HCT116 (cell line): Measurements from ENCODE around the gene GOLIM4. TPM values are rescaled to one million over a fixed set of nuclear protein-coding genes. Genes with fewer than 3 reads are reported as not detected.

Source experiments
- ATAC-seq: fragments of 200-7000 bp; cut with Tn5 transposase; 2 replicates; pipeline ENCODE4 v1.9.1; 2020; ENCODE audit warnings: mild to moderate bottlenecking, moderate library complexity
- BruUV-seq: library from RNA; stranded (reverse); fragments of 400-500 nt; replicated peaks from 2 replicates; lab custom pipeline; 2021; lab: Mats Ljungman, UMichigan
- CTCF ChIA-PET: fragments of 300-600 bp; sonication (Branson Sonifier 250); formaldehyde crosslinking; loops from one replicate; lab custom pipeline; 2021; ENCODE audit warnings: antibody characterized with exemption; lab: Charles Lee
- POLR2A ChIA-PET: fragments of 300-600, 350-600 bp; sonication (Branson Sonifier 250); formaldehyde crosslinking; loops from one replicate; lab custom pipeline; 2021; ENCODE audit warnings: antibody characterized with exemption; lab: Charles Lee
- RAD21 ChIA-PET, 2 experiments: fragments of 300-600 bp; sonication (Branson Sonifier 250); formaldehyde crosslinking; loops; one replicate each; lab custom pipeline; 2023; ENCODE audit warnings: low total read pairs in 2 of 2; ENCODE audit not compliant: uncharacterized antibody in 2 of 2, unreplicated experiment in 2 of 2, low non-redundant PET in 1 of 2; lab: Charles Lee
- DNase-seq: peaks from one replicate; pipeline ENCODE4 v3.0.0-alpha.2; 2010; ENCODE audit warnings: low read depth, low spot score
- H2AFZ ChIP-seq: fragments of 200-600 bp; shearing (Covaris generic), sonication (generic); 2 replicates; pipeline ENCODE4 v1.6.1; 2017; ENCODE audit warnings: low read depth, mixed run types, mixed read lengths, antibody characterized with exemption, low read length; ENCODE audit not compliant: poor library complexity, severe bottlenecking
- H3K27ac ChIP-seq: 2 replicates; pipeline ENCODE4 v1.5.1; 2012; ENCODE audit warnings: low read depth, low read length
- H3K27me3 ChIP-seq: fragments of 200-600 bp; sonication (generic); 2 replicates; pipeline ENCODE4 v1.6.1; 2016; ENCODE audit warnings: mixed run types, low read length, mixed read lengths; ENCODE audit not compliant: insufficient read depth
- H3K36me3 ChIP-seq, 2 experiments: fragments of 200-500 bp in 1 of 2; fragments of 200-600 bp in 1 of 2; sonication (Bioruptor generic) in 1 of 2; sonication (generic) in 1 of 2; 2 replicates each; pipeline versions ENCODE4 v1.5.1 to v1.6.1; 2014 to 2016; ENCODE audit warnings: low read length in 2 of 2, inconsistent platforms in 1 of 2, mixed read lengths in 1 of 2, mixed run types in 1 of 2; ENCODE audit not compliant: insufficient read depth in 2 of 2, control insufficient read depth in 1 of 2
- H3K4me1 ChIP-seq, 2 experiments: fragments of 200-600 bp in 1 of 2; sonication (generic) in 1 of 2; 2 replicates each; pipeline versions ENCODE4 v1.5.1 to v1.6.1; 2012 to 2017; ENCODE audit warnings: low read length in 2 of 2, inconsistent platforms in 1 of 2, mild to moderate bottlenecking in 1 of 2, mixed read lengths in 1 of 2, mixed run types in 1 of 2, moderate library complexity in 1 of 2; ENCODE audit not compliant: insufficient read depth in 2 of 2, control insufficient read depth in 1 of 2
- H3K4me2 ChIP-seq: fragments of 200-600 bp; sonication (generic); 2 replicates; pipeline ENCODE4 v1.6.1; 2017; ENCODE audit warnings: mixed run types, low read length, mixed read lengths
- H3K4me3 ChIP-seq, 2 experiments: fragments of 200-600 bp in 1 of 2; sonication (generic) in 1 of 2; replicated peaks in 1 of 2; 2 replicates each; pipeline ENCODE4 v1.5.1; 2011 to 2016; ENCODE audit warnings: low read length in 2 of 2, control low read depth in 1 of 2, low read depth in 1 of 2, mild to moderate bottlenecking in 1 of 2, mixed read lengths in 1 of 2, mixed run types in 1 of 2
- H3K79me2 ChIP-seq: fragments of 200-600 bp; sonication (generic); 2 replicates; pipeline ENCODE4 v1.6.1; 2017; ENCODE audit warnings: mild to moderate bottlenecking, mixed run types, low read length, moderate library complexity, mixed read lengths; ENCODE audit not compliant: insufficient read depth
- H3K9ac ChIP-seq: fragments of 200-600 bp; sonication (generic); 2 replicates; pipeline ENCODE4 v1.6.1; 2016; ENCODE audit warnings: low read length, mixed read lengths
- H3K9me2 ChIP-seq: fragments of 200-600 bp; sonication (generic), shearing (Covaris generic); 2 replicates; pipeline ENCODE4 v1.6.1; 2017; ENCODE audit warnings: mixed run types, mild to moderate bottlenecking, moderate library complexity; ENCODE audit not compliant: insufficient read depth
- H3K9me3 ChIP-seq, 2 experiments: fragments of 200-500 bp in 1 of 2; fragments of 200-600 bp in 1 of 2; sonication (Bioruptor generic) in 1 of 2; sonication (generic) in 1 of 2; 2 replicates each; pipeline ENCODE4 v1.6.1; 2014 to 2017; ENCODE audit warnings: low read length in 2 of 2, mixed read lengths in 2 of 2, inconsistent platforms in 1 of 2, low read depth in 1 of 2, mild to moderate bottlenecking in 1 of 2, mixed run types in 1 of 2, moderate library complexity in 1 of 2; ENCODE audit not compliant: control insufficient read depth in 1 of 2, insufficient read depth in 1 of 2
- H4K20me1 ChIP-seq: fragments of 200-600 bp; sonication (generic), shearing (Covaris generic); 2 replicates; pipeline ENCODE4 v1.6.1; 2017; ENCODE audit warnings: mixed run types, mild to moderate bottlenecking, moderate library complexity; ENCODE audit not compliant: insufficient read depth
- CBX3 ChIP-seq: IDR thresholded peaks from 2 replicates; pipeline ENCODE4 v1.6.1; 2012; ENCODE audit warnings: low read depth
- CEBPB ChIP-seq: IDR thresholded peaks from 2 replicates; pipeline ENCODE4 v1.6.1; 2012; ENCODE audit warnings: low read depth
- EGR1 ChIP-seq: IDR thresholded peaks from 2 replicates; pipeline ENCODE4 v1.6.1; 2012; ENCODE audit warnings: low read depth
- ELF1 ChIP-seq: IDR thresholded peaks from 2 replicates; pipeline ENCODE4 v1.6.1; 2012; ENCODE audit warnings: low read depth, borderline replicate concordance
- EZH2 ChIP-seq: fragments of 200-600 bp; sonication (generic); IDR thresholded peaks from 2 replicates; pipeline ENCODE4 v1.6.1; 2017; ENCODE audit warnings: antibody characterized with exemption, mixed run types
- EZH2phosphoT487 ChIP-seq: fragments of 200-600 bp; IDR thresholded peaks from 2 replicates; pipeline ENCODE4 v1.6.1; 2018; ENCODE audit warnings: antibody characterized with exemption, borderline replicate concordance
- FOSL1 ChIP-seq: IDR thresholded peaks from 2 replicates; pipeline ENCODE4 v1.6.1; 2012; ENCODE audit warnings: low read depth
- JUND ChIP-seq: IDR thresholded peaks from 2 replicates; pipeline ENCODE4 v1.6.1; 2012
- POLR2A ChIP-seq: IDR thresholded peaks from 2 replicates; pipeline ENCODE4 v1.7.0; 2011; ENCODE audit warnings: borderline replicate concordance; ENCODE audit not compliant: insufficient read depth, insufficient read length; ENCODE audit errors: extremely low read depth
- POLR2AphosphoS5 ChIP-seq: IDR thresholded peaks from 2 replicates; pipeline ENCODE4 v1.6.1; 2011; ENCODE audit warnings: mild to moderate bottlenecking, low read depth, low read length, moderate library complexity
- RAD21 ChIP-seq: IDR thresholded peaks from 2 replicates; pipeline ENCODE4 v1.6.1; 2012; ENCODE audit warnings: low read depth, mild to moderate bottlenecking
- SIN3A ChIP-seq: IDR thresholded peaks from 2 replicates; pipeline ENCODE4 v1.6.1; 2012; ENCODE audit warnings: low read depth
- SP1 ChIP-seq: IDR thresholded peaks from 2 replicates; pipeline ENCODE4 v1.6.1; 2012; ENCODE audit warnings: low read depth
- SRF ChIP-seq: IDR thresholded peaks from 2 replicates; pipeline ENCODE4 v1.6.1; 2012; ENCODE audit warnings: low read depth
- TCF7L2 ChIP-seq: IDR thresholded peaks from 2 replicates; pipeline ENCODE4 v1.7.0; 2011; ENCODE audit warnings: borderline replicate concordance, inconsistent platforms; ENCODE audit not compliant: insufficient read depth, insufficient read length; ENCODE audit errors: extremely low read depth
- YY1 ChIP-seq: IDR thresholded peaks from 2 replicates; pipeline ENCODE4 v1.6.1; 2011; ENCODE audit warnings: low read length, low read depth, moderate library complexity, mild to moderate bottlenecking; ENCODE audit not compliant: insufficient replicate concordance; ENCODE audit errors: extremely low read depth
- ZFX ChIP-seq: fragments of 450-650 bp; IDR thresholded peaks from 2 replicates; pipeline ENCODE4 v1.6.1; 2017
- ZNF274 ChIP-seq: fragments of 200-500 bp; sonication (Bioruptor generic); IDR thresholded peaks from 2 replicates; pipeline ENCODE4 v1.6.1; 2014; ENCODE audit warnings: mild to moderate bottlenecking, low read depth, low read length, inconsistent platforms
- intact Hi-C: fragments of 100-400 bp; cut with micrococcal nuclease; formaldehyde crosslinking; loops from 2 replicates; pipeline ENCODE4 v1.10.0; 2022
- total RNA-seq: library from RNA; stranded (reverse); gene quantifications from one replicate; pipeline ENCODE4 v1.2.1, GENCODE V29; 2021; ENCODE audit not compliant: unreplicated experiment
- TF ChIP-seq, protein P1 (sequence below): IDR thresholded peaks from 2 replicates; pipeline ENCODE4 v1.6.1; 2011; ENCODE audit warnings: mild to moderate bottlenecking, low read length, moderate library complexity; ENCODE audit not compliant: insufficient replicate concordance; ENCODE audit errors: extremely low read depth
- TF ChIP-seq, protein P2 (sequence below): IDR thresholded peaks from 2 replicates; pipeline ENCODE4 v1.6.1; 2012
- TF ChIP-seq, protein P3 (sequence below): IDR thresholded peaks from 2 replicates; pipeline ENCODE4 v1.6.1; 2012
- TF ChIP-seq, protein P4 (sequence below): IDR thresholded peaks from 2 replicates; pipeline ENCODE4 v1.6.1; 2012; ENCODE audit warnings: low read depth

GOLIM4 gene
- total RNA-seq, 1 experiment from 2014 or later, result 10.6 TPM

DNA sequence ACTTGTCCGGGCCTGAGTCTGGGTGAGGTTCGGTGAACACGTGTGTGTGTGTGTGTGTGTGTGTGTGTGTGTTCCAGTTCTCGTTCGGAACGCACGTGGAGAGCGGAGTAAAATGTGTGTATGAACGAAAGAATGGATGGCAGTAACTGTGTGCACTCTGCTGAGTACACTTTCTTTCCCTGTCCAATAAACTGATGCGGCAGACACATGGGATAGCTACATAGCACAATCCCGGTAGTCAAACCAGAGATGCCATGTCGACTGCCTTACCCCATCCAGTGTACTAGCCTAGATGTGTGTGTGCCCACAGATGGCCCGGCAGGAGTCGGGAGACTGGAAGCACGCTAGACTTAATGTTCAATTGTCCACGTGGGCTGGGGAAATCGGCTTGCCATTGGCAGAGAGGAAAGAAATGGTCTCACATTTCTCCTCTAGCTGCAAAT is 507 bp upstream of the GOLIM4 start:
- DNase-seq (peak; percentile 83), ATAC-seq (peak; percentile 54)
- H3K79me2 ChIP-seq, result peaks cover 24% of the 10 kb centered on the region
- H3K36me3 ChIP-seq, result no peaks in the 10 kb centered on the region
- ChIA-PET CTCF (no interaction called here), POLR2A (interaction anchor here (1.3 kb wide), 1 partner anchor 17 kb away, joined by 3 read pairs; no protein-coding TSS in a partner anchor), RAD21 (interaction anchor here in 1 of 2 experiments (0.7 kb wide), 1 partner anchor 22 kb away, joined by 4 read pairs; no protein-coding TSS in a partner anchor)
- peak overlapping the region; percentile 63 to 71 for H3K4me3 ChIP-seq
- H3K27ac ChIP-seq, result peak overlapping the region; percentile 86
- peak overlapping the region; percentile 89 for H3K4me2 ChIP-seq
- no peaks in the 10 kb centered on the region for H3K9me3 ChIP-seq
- peak overlapping the region; percentile 73 for H3K9ac ChIP-seq
- no peaks in the 10 kb centered on the region for H3K27me3 ChIP-seq
- intact Hi-C loops, result no loop called here
- H2AFZ ChIP-seq, result peak overlapping the region; percentile 72
- H3K4me1 ChIP-seq, result peaks cover 31 to 44% of the 10 kb centered on the region in 2 experiments
- H3K9me2 ChIP-seq, result no peaks in the 10 kb centered on the region
- H4K20me1 ChIP-seq, result no peaks in the 10 kb centered on the region
- TF ChIP-seq, protein P1, sequence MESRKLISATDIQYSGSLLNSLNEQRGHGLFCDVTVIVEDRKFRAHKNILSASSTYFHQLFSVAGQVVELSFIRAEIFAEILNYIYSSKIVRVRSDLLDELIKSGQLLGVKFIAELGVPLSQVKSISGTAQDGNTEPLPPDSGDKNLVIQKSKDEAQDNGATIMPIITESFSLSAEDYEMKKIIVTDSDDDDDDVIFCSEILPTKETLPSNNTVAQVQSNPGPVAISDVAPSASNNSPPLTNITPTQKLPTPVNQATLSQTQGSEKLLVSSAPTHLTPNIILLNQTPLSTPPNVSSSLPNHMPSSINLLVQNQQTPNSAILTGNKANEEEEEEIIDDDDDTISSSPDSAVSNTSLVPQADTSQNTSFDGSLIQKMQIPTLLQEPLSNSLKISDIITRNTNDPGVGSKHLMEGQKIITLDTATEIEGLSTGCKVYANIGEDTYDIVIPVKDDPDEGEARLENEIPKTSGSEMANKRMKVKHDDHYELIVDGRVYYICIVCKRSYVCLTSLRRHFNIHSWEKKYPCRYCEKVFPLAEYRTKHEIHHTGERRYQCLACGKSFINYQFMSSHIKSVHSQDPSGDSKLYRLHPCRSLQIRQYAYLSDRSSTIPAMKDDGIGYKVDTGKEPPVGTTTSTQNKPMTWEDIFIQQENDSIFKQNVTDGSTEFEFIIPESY, result no peak
- TF ChIP-seq SP1, result no peak; the same call in 1 of the 2 replicates
- no peak for TF ChIP-seq FOSL1
- no peak for TF ChIP-seq YY1
- TF ChIP-seq, protein P2, sequence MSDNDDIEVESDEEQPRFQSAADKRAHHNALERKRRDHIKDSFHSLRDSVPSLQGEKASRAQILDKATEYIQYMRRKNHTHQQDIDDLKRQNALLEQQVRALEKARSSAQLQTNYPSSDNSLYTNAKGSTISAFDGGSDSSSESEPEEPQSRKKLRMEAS, result peak; percentile 97
- TF ChIP-seq SIN3A, result peak; percentile 67; the same call in 1 of the 2 replicates
- TF ChIP-seq ZNF274, result no peak
- TF ChIP-seq EZH2, result no peak
- TF ChIP-seq CEBPB, result no peak
- TF ChIP-seq POLR2A, result peak; percentile 78
- TF ChIP-seq ELF1, result no peak
- TF ChIP-seq EZH2phosphoT487, result no peak
- peak; percentile 53; the same call in 1 of the 2 replicates for TF ChIP-seq CBX3
- no peak for TF ChIP-seq SRF
- TF ChIP-seq, protein P3, sequence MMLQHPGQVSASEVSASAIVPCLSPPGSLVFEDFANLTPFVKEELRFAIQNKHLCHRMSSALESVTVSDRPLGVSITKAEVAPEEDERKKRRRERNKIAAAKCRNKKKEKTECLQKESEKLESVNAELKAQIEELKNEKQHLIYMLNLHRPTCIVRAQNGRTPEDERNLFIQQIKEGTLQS, result no peak
- TF ChIP-seq ZFX, result no peak
- TF ChIP-seq EGR1, result no peak
- peak; percentile 70 for TF ChIP-seq POLR2AphosphoS5
- TF ChIP-seq, protein P4, sequence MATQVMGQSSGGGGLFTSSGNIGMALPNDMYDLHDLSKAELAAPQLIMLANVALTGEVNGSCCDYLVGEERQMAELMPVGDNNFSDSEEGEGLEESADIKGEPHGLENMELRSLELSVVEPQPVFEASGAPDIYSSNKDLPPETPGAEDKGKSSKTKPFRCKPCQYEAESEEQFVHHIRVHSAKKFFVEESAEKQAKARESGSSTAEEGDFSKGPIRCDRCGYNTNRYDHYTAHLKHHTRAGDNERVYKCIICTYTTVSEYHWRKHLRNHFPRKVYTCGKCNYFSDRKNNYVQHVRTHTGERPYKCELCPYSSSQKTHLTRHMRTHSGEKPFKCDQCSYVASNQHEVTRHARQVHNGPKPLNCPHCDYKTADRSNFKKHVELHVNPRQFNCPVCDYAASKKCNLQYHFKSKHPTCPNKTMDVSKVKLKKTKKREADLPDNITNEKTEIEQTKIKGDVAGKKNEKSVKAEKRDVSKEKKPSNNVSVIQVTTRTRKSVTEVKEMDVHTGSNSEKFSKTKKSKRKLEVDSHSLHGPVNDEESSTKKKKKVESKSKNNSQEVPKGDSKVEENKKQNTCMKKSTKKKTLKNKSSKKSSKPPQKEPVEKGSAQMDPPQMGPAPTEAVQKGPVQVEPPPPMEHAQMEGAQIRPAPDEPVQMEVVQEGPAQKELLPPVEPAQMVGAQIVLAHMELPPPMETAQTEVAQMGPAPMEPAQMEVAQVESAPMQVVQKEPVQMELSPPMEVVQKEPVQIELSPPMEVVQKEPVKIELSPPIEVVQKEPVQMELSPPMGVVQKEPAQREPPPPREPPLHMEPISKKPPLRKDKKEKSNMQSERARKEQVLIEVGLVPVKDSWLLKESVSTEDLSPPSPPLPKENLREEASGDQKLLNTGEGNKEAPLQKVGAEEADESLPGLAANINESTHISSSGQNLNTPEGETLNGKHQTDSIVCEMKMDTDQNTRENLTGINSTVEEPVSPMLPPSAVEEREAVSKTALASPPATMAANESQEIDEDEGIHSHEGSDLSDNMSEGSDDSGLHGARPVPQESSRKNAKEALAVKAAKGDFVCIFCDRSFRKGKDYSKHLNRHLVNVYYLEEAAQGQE, result no peak
- TF ChIP-seq TCF7L2, result no peak
- no peak for TF ChIP-seq RAD21
- no peak for TF ChIP-seq JUND
- TSS peak; percentile 79 for BruUV-seq
